Ovary (tissue), 9 donors: ENCODE measurements around the gene PCBP3. TPM values are rescaled to one million over a fixed set of nuclear protein-coding genes. Genes with fewer than 3 reads are reported as not detected.

Experiments
- DNase-seq, 5 donors: peaks; one replicate each; pipeline ENCODE4 v3.0.0-alpha.2; 2019 to 2020
- H3K27ac ChIP-seq, 2 donors: fragments of 200-600 bp; one replicate each; pipeline versions ENCODE4 v1.5.1 to v1.8.0; 2019 to 2022
- H3K27me3 ChIP-seq: fragments of 200-600 bp; one replicate; pipeline ENCODE4 v1.8.0; 2022
- H3K36me3 ChIP-seq: fragments of 200-600 bp; sonication (generic); one replicate; pipeline ENCODE4 v1.5.1; 2019
- H3K4me1 ChIP-seq: one replicate; pipeline ENCODE4 v1.8.1; 2013; ENCODE audit warnings: mild to moderate bottlenecking, moderate library complexity; ENCODE audit not compliant: insufficient read depth
- H3K4me3 ChIP-seq: fragments of 200-600 bp; sonication (generic); one replicate; pipeline ENCODE4 v1.5.1; 2017
- H3K9me3 ChIP-seq, 2 donors: fragments of 200-600 bp in 1 of 2; sonication (generic) in 1 of 2; one replicate each; pipeline versions ENCODE4 v1.5.1 to v1.8.1; 2013 to 2019; ENCODE audit warnings: mild to moderate bottlenecking in 1 of 2, moderate library complexity in 1 of 2
- EP300 ChIP-seq: sonication (generic); formaldehyde crosslinking; IDR thresholded peaks from one replicate; pipeline ENCODE4 v1.6.1; 2017; ENCODE audit warnings: antibody characterized with exemption
- POLR2A ChIP-seq: fragments of 450-650 bp; IDR thresholded peaks from one replicate; pipeline ENCODE4 v1.6.1; 2017; ENCODE audit warnings: antibody characterized with exemption, mild to moderate bottlenecking, moderate library complexity
- WGBS, 3 donors: extraction: QIAGEN DNeasy Blood & Tissue Kit in 1 of 3; methylation state at CpG; one replicate each; pipeline versions ENCODE4 v1.1.5 to v1.1.7; 2013 to 2017; 5-methylcytosine and 5-hydroxymethylcytosine counted together
- intact Hi-C, 4 donors: fragments of 100-400 bp; cut with DNase I; formaldehyde crosslinking; loops; one replicate each; pipeline versions ENCODE4 v1.11.0 to v1.15.1; 2022 to 2023
- polyA plus RNA-seq, 2 donors: library from polyadenylated mRNA; stranded (reverse); fragments of 200-250 nt in 1 of 2; fragments of 350-450 nt in 1 of 2; fragmentation: Illumina TruSeq in 1 of 2; extraction: RNeasy Lipid Tissue Mini Kit (QIAGEN cat#74804) in 1 of 2; gene quantifications; one replicate each; pipeline ENCODE4 v1.2.3, GENCODE V29; 2013 to 2014
- total RNA-seq, 7 donors: library from RNA; depleted of rRNA in 2 of 7; stranded (reverse); fragments of >200 nt in 2 of 7; fragmentation: NEBNext Ultra II Directional in 3 of 7; extraction: Animal tissue kit (Norgen Biotek cat#: 25700) in 3 of 7; gene quantifications; one replicate each; pipeline versions ENCODE4 v1.1.0 to v1.2.4, GENCODE V29; 2016 to 2023
- TF ChIP-seq, protein P1 (sequence below), 3 donors: fragments of 450-650 bp in 2 of 3; fragments of 200-600 bp in 1 of 3; IDR thresholded peaks; one replicate each; pipeline versions ENCODE4 v1.5.1 to v1.8.0; 2016 to 2022; ENCODE audit warnings: antibody characterized with exemption in 3 of 3, mild to moderate bottlenecking in 1 of 3
- donor health status: DM: no; HTN: no; CAD: no; lungs with moderate emphysema.
- donor health status: DM: no; HTN: no; CAD: no.
- donor health status: Bipolar disorder and iron deficiency.
- donor health status: DM: yes; HTN: yes; CAD: no.
- donor health status: DM: no; HTN: no; CAD: no.
- donor health status: DM: yes; HTN: yes; CAD: no.

PCBP3 gene
- total and polyA plus RNA-seq, 9 donors: 2.4 to 10.1 (median 5.4) TPM

- no peaks in the 10 kb centered on the region for H3K4me1 ChIP-seq
- H3K27me3 ChIP-seq: no peaks in the 10 kb centered on the region
- H3K9me3 ChIP-seq: no peaks in the 10 kb centered on the region
- no peak for DNase-seq
- no peaks in the 10 kb centered on the region for H3K36me3 ChIP-seq
- H3K27ac ChIP-seq: no peak overlapping the region
- WGBS, 3 donors: 62 to 79% (median 71%) methylated on average over 12 of the region's 12 CpGs
- no peak overlapping the region for H3K4me3 ChIP-seq
- intact Hi-C loops: no loop called here
- TF ChIP-seq, protein P1, sequence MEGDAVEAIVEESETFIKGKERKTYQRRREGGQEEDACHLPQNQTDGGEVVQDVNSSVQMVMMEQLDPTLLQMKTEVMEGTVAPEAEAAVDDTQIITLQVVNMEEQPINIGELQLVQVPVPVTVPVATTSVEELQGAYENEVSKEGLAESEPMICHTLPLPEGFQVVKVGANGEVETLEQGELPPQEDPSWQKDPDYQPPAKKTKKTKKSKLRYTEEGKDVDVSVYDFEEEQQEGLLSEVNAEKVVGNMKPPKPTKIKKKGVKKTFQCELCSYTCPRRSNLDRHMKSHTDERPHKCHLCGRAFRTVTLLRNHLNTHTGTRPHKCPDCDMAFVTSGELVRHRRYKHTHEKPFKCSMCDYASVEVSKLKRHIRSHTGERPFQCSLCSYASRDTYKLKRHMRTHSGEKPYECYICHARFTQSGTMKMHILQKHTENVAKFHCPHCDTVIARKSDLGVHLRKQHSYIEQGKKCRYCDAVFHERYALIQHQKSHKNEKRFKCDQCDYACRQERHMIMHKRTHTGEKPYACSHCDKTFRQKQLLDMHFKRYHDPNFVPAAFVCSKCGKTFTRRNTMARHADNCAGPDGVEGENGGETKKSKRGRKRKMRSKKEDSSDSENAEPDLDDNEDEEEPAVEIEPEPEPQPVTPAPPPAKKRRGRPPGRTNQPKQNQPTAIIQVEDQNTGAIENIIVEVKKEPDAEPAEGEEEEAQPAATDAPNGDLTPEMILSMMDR (IDR thresholded peaks at IDR 0.05): no peak
- no peak for TF ChIP-seq POLR2A
- no peak for TF ChIP-seq EP300
Measured at GRCh38 chr21:45922648-45923047, 279.1 kb downstream of the PCBP3 start.

GRCh38 chr21:45923146-45923545 lies 279.6 kb downstream of the PCBP3 start:
- intact Hi-C loops: no loop called here

GRCh38 chr21:45926281-45926680 lies 282.8 kb downstream of the PCBP3 start:
- Histone ChIP-seq H3K27ac (no peak overlapping the region), H3K36me3 (no peaks in the 10 kb centered on the region), H3K27me3 (no peaks in the 10 kb centered on the region), H3K9me3 (no peaks in the 10 kb centered on the region), H3K4me1 (no peaks in the 10 kb centered on the region), H3K4me3 (no peak overlapping the region)
- TF ChIP-seq EP300 (no peak), POLR2A (no peak)
- TF ChIP-seq, protein P1 (IDR thresholded peaks at IDR 0.05): no peak
- intact Hi-C loops: no loop called here
- WGBS, 3 donors: 61 to 64% (median 63%) methylated on average over 11 of the region's 11 CpGs
- no peak for DNase-seq

More at GRCh38 chr21:45923146-45923545, 279.6 kb downstream of the PCBP3 start:
- DNase-seq: peak; percentile 59 to 85 (median 69)
- 0 to 6% (median 5%) methylated on average over 6 of the region's 6 CpGs for WGBS, 3 donors
- Histone ChIP-seq H3K4me1 (no peaks in the 10 kb centered on the region), H3K36me3 (no peaks in the 10 kb centered on the region), H3K4me3 (no peak overlapping the region), H3K9me3 (no peaks in the 10 kb centered on the region), H3K27ac (no peak overlapping the region), H3K27me3 (no peaks in the 10 kb centered on the region)
- TF ChIP-seq EP300: no peak
- TF ChIP-seq, protein P1 (IDR thresholded peaks at IDR 0.05): peak; percentile 47 to 66 (median 64)

GRCh38 chr21:45927032-45927431 lies 283.5 kb downstream of the PCBP3 start:
- Histone ChIP-seq H3K4me1 (no peaks in the 10 kb centered on the region), H3K4me3 (no peak overlapping the region), H3K36me3 (no peaks in the 10 kb centered on the region), H3K27ac (no peak overlapping the region), H3K27me3 (no peaks in the 10 kb centered on the region), H3K9me3 (no peaks in the 10 kb centered on the region)
- intact Hi-C loops: no loop called here
- 71 to 83% methylated on average over 1 of the region's 1 CpG; no CpG with 5 or more reads in 1 of the 3 donors for WGBS, 3 donors
- TF ChIP-seq EP300 (no peak), POLR2A (no peak)
- no peak for DNase-seq

GRCh38 chr21:45927851-45928850 lies 284.6 kb downstream of the PCBP3 start:
- no peak overlapping the region for H3K27ac ChIP-seq
- no peaks in the 10 kb centered on the region for H3K4me1 ChIP-seq
- no peak overlapping the region for H3K4me3 ChIP-seq
- DNase-seq: no peak
- H3K36me3 ChIP-seq: no peaks in the 10 kb centered on the region
- H3K9me3 ChIP-seq: no peaks in the 10 kb centered on the region
- TF ChIP-seq, protein P1 (IDR thresholded peaks at IDR 0.05): no peak
- TF ChIP-seq POLR2A (no peak), EP300 (no peak)
- H3K27me3 ChIP-seq: no peaks in the 10 kb centered on the region
- intact Hi-C loops: no loop called here
- 84 to 91% (median 90%) methylated on average over 33 to 34 of the region's 34 CpGs for WGBS, 3 donors
